Measurements from ENCODE around the gene RNF222. TPM values are rescaled to one million over a fixed set of nuclear protein-coding genes. Genes with fewer than 3 reads are reported as not detected.

RNF222 gene
- total and polyA plus RNA-seq, 2 donors (not counting 1 experiment from before 2014, with no cell fraction given) = 3.0 TPM; not detected in 1

DNA sequence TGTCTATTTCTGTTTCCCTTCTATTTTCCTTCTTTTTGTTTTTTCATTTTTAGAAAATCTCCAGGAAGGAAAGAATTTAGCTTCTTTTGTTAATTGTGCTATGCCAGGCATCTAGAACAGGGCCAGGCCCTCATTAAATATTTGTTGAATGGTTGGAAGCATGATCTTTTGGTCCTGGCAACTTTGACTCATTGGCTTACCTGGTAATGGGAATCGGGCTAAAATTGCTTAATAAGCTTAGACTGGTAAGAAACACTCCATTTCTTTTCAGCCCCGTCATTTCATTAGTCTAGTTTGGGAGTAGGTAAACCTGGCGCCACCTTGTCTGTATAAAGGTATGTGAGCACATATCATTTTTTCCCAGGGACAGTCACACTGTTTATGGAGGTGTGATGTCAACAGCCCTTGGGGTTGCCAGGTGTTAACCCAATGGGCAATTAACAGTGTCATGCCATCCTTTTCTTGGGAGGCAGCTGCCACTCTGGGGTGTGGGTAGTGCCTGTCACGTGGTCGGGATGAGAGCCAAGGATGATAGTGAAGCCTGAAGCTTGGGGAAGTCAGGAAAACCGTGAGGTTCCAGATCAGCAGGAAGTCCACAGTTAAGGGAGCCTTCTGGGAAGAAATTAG, 28.6 kb upstream of the RNF222 start:
- Histone ChIP-seq H3K36me3 (replicated peaks in 1 of 2; ENCODE audit: control extremely low read depth in 1 of 2, control insufficient read depth in 1 of 2, extremely low read depth in 1 of 2, insufficient read depth in 2 of 2, low read length in 1 of 2) (no peaks in the 10 kb centered on the region), H3K27ac (ENCODE audit: low read length in 2 of 2) (no peak overlapping the region), H4K20me1 (ENCODE audit: control insufficient read depth, insufficient read depth, low read length, poor library complexity, severe bottlenecking) (no peaks in the 10 kb centered on the region), H3K79me2 (ENCODE audit: control insufficient read depth, insufficient read depth, low read length) (no peaks in the 10 kb centered on the region), H3K4me1 (ENCODE audit: control insufficient read depth in 2 of 2, insufficient read depth in 2 of 2, low read length in 2 of 2) (no peaks in the 10 kb centered on the region), H3K4me3 (ENCODE audit: control extremely low read depth in 1 of 5, extremely low read depth in 1 of 5, insufficient read depth in 1 of 5, low read depth in 2 of 5, low read length in 4 of 5) (no peak overlapping the region), H3K9me3 (ENCODE audit: control extremely low read depth in 1 of 3, control insufficient read depth in 2 of 3, insufficient read depth in 1 of 3, low read length in 2 of 3) (no peaks in the 10 kb centered on the region), H3K9ac (ENCODE audit: low read length) (no peak overlapping the region), H3K4me2 (replicated peaks; ENCODE audit: low read depth, low read length, poor library complexity, severe bottlenecking) (no peak overlapping the region), H2AFZ (ENCODE audit: insufficient read depth, low read depth, low read length, poor library complexity, severe bottlenecking) (no peak overlapping the region), H3K27me3 (replicated peaks in 1 of 4; ENCODE audit: control extremely low read depth in 1 of 4, control insufficient read depth in 3 of 4, insufficient read depth in 4 of 4, low read length in 3 of 4) (peaks cover 0 to 5% (median 0%) of the 10 kb centered on the region in 4 experiments)
- 89% methylated on average over 3 of the region's 6 CpGs for WGBS (ENCODE audit: insufficient coverage)
- peaks cover 25% of the 10 kb centered on the region for H3K27me3 Mint-ChIP-seq
- no peaks in the 10 kb centered on the region for H3K4me1 Mint-ChIP-seq
- no peak overlapping the region for H3K27ac Mint-ChIP-seq
- ChIA-PET CTCF (interaction anchor here (0.7 kb wide), 1 partner anchor 13 kb away, joined by 3 read pairs; no protein-coding TSS in a partner anchor), POLR2A (no interaction called here)
- intact Hi-C loops (cut with micrococcal nuclease) = no loop called here
- no peak for DNase-seq
- no peaks in the 10 kb centered on the region for H3K9me3 Mint-ChIP-seq (ENCODE audit: insufficient read depth)
- no peak for ATAC-seq (ENCODE audit: low read depth)
- no peak for TF ChIP-seq EZH2 (IDR thresholded peaks at IDR 0.05; ENCODE audit: borderline replicate concordance, insufficient read depth, low read depth, low read length, poor library complexity, severe bottlenecking)
- TF ChIP-seq, protein P1, sequence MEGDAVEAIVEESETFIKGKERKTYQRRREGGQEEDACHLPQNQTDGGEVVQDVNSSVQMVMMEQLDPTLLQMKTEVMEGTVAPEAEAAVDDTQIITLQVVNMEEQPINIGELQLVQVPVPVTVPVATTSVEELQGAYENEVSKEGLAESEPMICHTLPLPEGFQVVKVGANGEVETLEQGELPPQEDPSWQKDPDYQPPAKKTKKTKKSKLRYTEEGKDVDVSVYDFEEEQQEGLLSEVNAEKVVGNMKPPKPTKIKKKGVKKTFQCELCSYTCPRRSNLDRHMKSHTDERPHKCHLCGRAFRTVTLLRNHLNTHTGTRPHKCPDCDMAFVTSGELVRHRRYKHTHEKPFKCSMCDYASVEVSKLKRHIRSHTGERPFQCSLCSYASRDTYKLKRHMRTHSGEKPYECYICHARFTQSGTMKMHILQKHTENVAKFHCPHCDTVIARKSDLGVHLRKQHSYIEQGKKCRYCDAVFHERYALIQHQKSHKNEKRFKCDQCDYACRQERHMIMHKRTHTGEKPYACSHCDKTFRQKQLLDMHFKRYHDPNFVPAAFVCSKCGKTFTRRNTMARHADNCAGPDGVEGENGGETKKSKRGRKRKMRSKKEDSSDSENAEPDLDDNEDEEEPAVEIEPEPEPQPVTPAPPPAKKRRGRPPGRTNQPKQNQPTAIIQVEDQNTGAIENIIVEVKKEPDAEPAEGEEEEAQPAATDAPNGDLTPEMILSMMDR (IDR thresholded peaks at IDR 0.05) = no peak
- H3K4me3 Mint-ChIP-seq = no peak overlapping the region

DNA sequence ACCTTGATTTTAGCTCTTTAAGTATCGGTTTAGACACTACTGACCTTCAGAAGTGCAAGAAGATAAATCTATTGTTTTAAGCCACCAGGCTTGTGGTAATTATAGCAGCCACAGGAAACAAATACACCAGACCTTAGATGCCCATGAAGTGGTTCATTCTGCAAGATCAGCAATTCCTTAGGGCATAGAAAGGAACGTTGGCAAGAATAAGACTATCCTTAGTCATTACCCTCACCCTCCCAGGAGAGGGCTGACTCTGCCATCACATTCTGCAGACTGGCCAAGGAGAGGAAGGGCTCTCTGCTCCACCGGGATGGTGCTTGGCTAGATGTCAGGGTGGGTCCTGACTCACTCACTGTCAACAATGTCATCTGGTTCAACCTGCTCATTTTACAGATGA, 23.9 kb upstream of the RNF222 start:
- no peaks in the 10 kb centered on the region for H3K4me1 Mint-ChIP-seq
- WGBS (ENCODE audit: insufficient coverage) = 100% methylated on average over 1 of the region's 3 CpGs

More for the DNA sequence above, 23.9 kb upstream of the RNF222 start:
- peaks cover 0 to 4% (median 0%) of the 10 kb centered on the region in 3 donors for H3K9me3 ChIP-seq (ENCODE audit: control extremely low read depth in 1 of 3, control insufficient read depth in 2 of 3, insufficient read depth in 1 of 3, low read length in 2 of 3)
- H3K27ac Mint-ChIP-seq = no peak overlapping the region
- H3K79me2 ChIP-seq (ENCODE audit: control insufficient read depth, insufficient read depth, low read length) = no peaks in the 10 kb centered on the region
- no peak overlapping the region for H3K9ac ChIP-seq (ENCODE audit: low read length)
- no peaks in the 10 kb centered on the region for H3K9me3 Mint-ChIP-seq (ENCODE audit: insufficient read depth)
- H3K36me3 ChIP-seq (replicated peaks in 1 of 2; ENCODE audit: control extremely low read depth in 1 of 2, control insufficient read depth in 1 of 2, extremely low read depth in 1 of 2, insufficient read depth in 2 of 2, low read length in 1 of 2) = no peaks in the 10 kb centered on the region
- no peak overlapping the region for H3K4me3 ChIP-seq (ENCODE audit: control extremely low read depth in 1 of 5, extremely low read depth in 1 of 5, insufficient read depth in 1 of 5, low read depth in 2 of 5, low read length in 4 of 5)
- no peak overlapping the region for H2AFZ ChIP-seq (ENCODE audit: insufficient read depth, low read depth, low read length, poor library complexity, severe bottlenecking)
- intact Hi-C loops (cut with micrococcal nuclease) = no loop called here
- POLR2A ChIA-PET = no interaction called here
- no peaks in the 10 kb centered on the region for H3K4me1 ChIP-seq (ENCODE audit: control insufficient read depth in 2 of 2, insufficient read depth in 2 of 2, low read length in 2 of 2)
- CTCF ChIA-PET = interaction anchor here (0.6 to 2.5 kb wide), 3 partner anchors 11 to 604 kb away, joined by 3 to 16 read pairs (median 3); no protein-coding TSS in a partner anchor
- no peak overlapping the region for H3K27ac ChIP-seq (ENCODE audit: low read length in 2 of 2)
- TF ChIP-seq, protein P1 (IDR thresholded peaks at IDR 0.05) = no peak
- TF ChIP-seq EZH2 (IDR thresholded peaks at IDR 0.05; ENCODE audit: borderline replicate concordance, insufficient read depth, low read depth, low read length, poor library complexity, severe bottlenecking) = no peak
- H3K27me3 ChIP-seq (replicated peaks in 1 of 4; ENCODE audit: control extremely low read depth in 1 of 4, control insufficient read depth in 3 of 4, insufficient read depth in 4 of 4, low read length in 3 of 4) = peaks cover 0 to 17% (median 10%) of the 10 kb centered on the region in 4 experiments
- no peak overlapping the region for H3K4me2 ChIP-seq (replicated peaks; ENCODE audit: low read depth, low read length, poor library complexity, severe bottlenecking)
- DNase-seq (no peak), ATAC-seq (ENCODE audit: low read depth) (no peak)
- H3K27me3 Mint-ChIP-seq = peaks cover 53% of the 10 kb centered on the region
- H3K4me3 Mint-ChIP-seq = no peak overlapping the region
- H4K20me1 ChIP-seq (ENCODE audit: control insufficient read depth, insufficient read depth, low read length, poor library complexity, severe bottlenecking) = no peaks in the 10 kb centered on the region

Data from B cell (primary cell).